Adipocyte (in vitro differentiated cells): ENCODE measurements around the gene FGFBP2.

Source experiments
- DNase-seq: peaks from one replicate; pipeline ENCODE4 v3.0.0-alpha.2; 2015; ENCODE audit warnings: low read depth
- H3K27me3 ChIP-seq: replicated peaks from 2 replicates; pipeline ENCODE4 v1.7.0; 2013; ENCODE audit warnings: mild to moderate bottlenecking, low read length, moderate library complexity; ENCODE audit not compliant: control insufficient read depth, insufficient read depth
- H3K36me3 ChIP-seq: 2 replicates; pipeline ENCODE4 v1.7.0; 2013; ENCODE audit warnings: low read length, mild to moderate bottlenecking, moderate library complexity; ENCODE audit not compliant: control insufficient read depth, insufficient read depth, severe bottlenecking
- H3K4me1 ChIP-seq: 2 replicates; pipeline ENCODE4 v1.7.0; 2013; ENCODE audit warnings: mild to moderate bottlenecking, low read length, moderate library complexity; ENCODE audit not compliant: control insufficient read depth, insufficient read depth
- H3K4me3 ChIP-seq: 2 replicates; pipeline ENCODE4 v1.7.0; 2013; ENCODE audit warnings: mild to moderate bottlenecking, low read length, moderate library complexity
- H3K9ac ChIP-seq: 2 replicates; pipeline ENCODE4 v1.7.0; 2013; ENCODE audit warnings: mild to moderate bottlenecking, low read length, moderate library complexity
- H3K9me3 ChIP-seq: 2 replicates; pipeline ENCODE4 v1.7.0; 2013; ENCODE audit warnings: mild to moderate bottlenecking, low read length, moderate library complexity; ENCODE audit not compliant: control insufficient read depth

FGFBP2 gene

GRCh38 chr4:15964159-15964558, 1.2 kb upstream of the FGFBP2 start:
- Histone ChIP-seq H3K4me1 (peaks cover 7% of the 10 kb centered on the region), H3K4me3 (no peak overlapping the region), H3K9ac (no peak overlapping the region), H3K27me3 (peaks cover 4% of the 10 kb centered on the region), H3K9me3 (peaks cover 10% of the 10 kb centered on the region), H3K36me3 (no peaks in the 10 kb centered on the region)
- DNase-seq: no peak

GRCh38 chr4:15963576-15963975, 601 bp upstream of the FGFBP2 start:
- Histone ChIP-seq H3K4me3 (no peak overlapping the region), H3K9me3 (peaks cover 10% of the 10 kb centered on the region), H3K27me3 (peaks cover 3% of the 10 kb centered on the region), H3K9ac (no peak overlapping the region), H3K4me1 (peaks cover 7% of the 10 kb centered on the region), H3K36me3 (no peaks in the 10 kb centered on the region)
- DNase-seq: no peak

GRCh38 chr4:15961781-15962510, 1.0 kb downstream of the FGFBP2 start:
- no peaks in the 10 kb centered on the region for H3K27me3 ChIP-seq
- DNase-seq: no peak
- peaks cover 10% of the 10 kb centered on the region for H3K9me3 ChIP-seq

GRCh38 chr4:15958562-15958961, 4.4 kb downstream of the FGFBP2 start:
- no peak for DNase-seq
- no peaks in the 10 kb centered on the region for H3K27me3 ChIP-seq

More at GRCh38 chr4:15961781-15962510, 1.0 kb downstream of the FGFBP2 start:
- Histone ChIP-seq H3K36me3 (no peaks in the 10 kb centered on the region), H3K4me3 (no peak overlapping the region), H3K4me1 (peaks cover 7% of the 10 kb centered on the region), H3K9ac (no peak overlapping the region)

GRCh38 chr4:15956179-15956850, 6.7 kb downstream of the FGFBP2 start:
- Histone ChIP-seq H3K4me3 (no peak overlapping the region), H3K9me3 (no peaks in the 10 kb centered on the region), H3K9ac (no peak overlapping the region), H3K4me1 (peaks cover 5% of the 10 kb centered on the region), H3K36me3 (no peaks in the 10 kb centered on the region), H3K27me3 (no peaks in the 10 kb centered on the region)
- DNase-seq: peak; percentile 80

More at GRCh38 chr4:15958562-15958961, 4.4 kb downstream of the FGFBP2 start:
- Histone ChIP-seq H3K4me1 (peaks cover 12% of the 10 kb centered on the region), H3K36me3 (no peaks in the 10 kb centered on the region), H3K4me3 (no peak overlapping the region), H3K9ac (no peak overlapping the region), H3K9me3 (no peaks in the 10 kb centered on the region)

- peaks cover 5% of the 10 kb centered on the region for H3K4me1 ChIP-seq
- H3K9ac ChIP-seq: no peak overlapping the region
- DNase-seq: no peak
- H3K9me3 ChIP-seq: no peaks in the 10 kb centered on the region
- H3K36me3 ChIP-seq: no peaks in the 10 kb centered on the region
- no peaks in the 10 kb centered on the region for H3K27me3 ChIP-seq
- H3K4me3 ChIP-seq: no peak overlapping the region
Measured at GRCh38 chr4:15955670-15956069, 7.3 kb downstream of the FGFBP2 start.

GRCh38 chr4:15953625-15954024, 9.3 kb downstream of the FGFBP2 start:
- peaks cover 5% of the 10 kb centered on the region for H3K4me1 ChIP-seq
- no peaks in the 10 kb centered on the region for H3K27me3 ChIP-seq
- no peak overlapping the region for H3K9ac ChIP-seq
- no peaks in the 10 kb centered on the region for H3K9me3 ChIP-seq
- no peak for DNase-seq
- H3K36me3 ChIP-seq: no peaks in the 10 kb centered on the region
- no peak overlapping the region for H3K4me3 ChIP-seq

GRCh38 chr4:15951781-15952180, 11.2 kb downstream of the FGFBP2 start:
- no peak for DNase-seq

GRCh38 chr4:15948826-15949225, 14.1 kb downstream of the FGFBP2 start:
- DNase-seq: no peak
- Histone ChIP-seq H3K36me3 (no peaks in the 10 kb centered on the region), H3K9ac (no peak overlapping the region), H3K9me3 (no peaks in the 10 kb centered on the region), H3K4me1 (peaks cover 16% of the 10 kb centered on the region), H3K27me3 (no peaks in the 10 kb centered on the region), H3K4me3 (no peak overlapping the region)

More at GRCh38 chr4:15951781-15952180, 11.2 kb downstream of the FGFBP2 start:
- Histone ChIP-seq H3K36me3 (no peaks in the 10 kb centered on the region), H3K9ac (no peak overlapping the region), H3K27me3 (no peaks in the 10 kb centered on the region), H3K4me1 (peaks cover 5% of the 10 kb centered on the region), H3K9me3 (no peaks in the 10 kb centered on the region), H3K4me3 (no peak overlapping the region)

- H3K9me3 ChIP-seq: no peaks in the 10 kb centered on the region
- no peak overlapping the region for H3K4me3 ChIP-seq
- no peaks in the 10 kb centered on the region for H3K27me3 ChIP-seq
- H3K36me3 ChIP-seq: no peaks in the 10 kb centered on the region
- DNase-seq: no peak
- H3K4me1 ChIP-seq: peaks cover 16% of the 10 kb centered on the region
- no peak overlapping the region for H3K9ac ChIP-seq
Measured at GRCh38 chr4:15947684-15948083, 15.3 kb downstream of the FGFBP2 start.

- Histone ChIP-seq H3K9me3 (no peaks in the 10 kb centered on the region), H3K36me3 (no peaks in the 10 kb centered on the region), H3K9ac (no peak overlapping the region), H3K4me3 (peak overlapping the region; percentile 21), H3K4me1 (peaks cover 16% of the 10 kb centered on the region), H3K27me3 (no peaks in the 10 kb centered on the region)
- no peak for DNase-seq
Measured at GRCh38 chr4:15945516-15945915, 17.5 kb downstream of the FGFBP2 start.
